H9 (cell line): Measurements from ENCODE around the gene RPRD2. TPM values are rescaled to one million over a fixed set of nuclear protein-coding genes. Genes with fewer than 3 reads are reported as not detected.

Experiments
- DNase-seq: peaks from one replicate; pipeline ENCODE4 v3.0.0-alpha.2; 2017
- H2AFZ ChIP-seq: one replicate; pipeline ENCODE4 v1.6.1; 2013; ENCODE audit warnings: mild to moderate bottlenecking, low read length, control low read depth, moderate library complexity
- H2AK5ac ChIP-seq: 2 replicates; pipeline ENCODE4 v1.6.1; 2013; ENCODE audit warnings: low read length, control low read depth, mixed read lengths; ENCODE audit not compliant: insufficient read length
- H2BK120ac ChIP-seq: one replicate; pipeline ENCODE4 v1.6.1; 2013; ENCODE audit warnings: low read depth, mild to moderate bottlenecking, low read length, control low read depth, inconsistent platforms; ENCODE audit not compliant: poor library complexity, severe bottlenecking
- H2BK12ac ChIP-seq: 2 replicates; pipeline ENCODE4 v1.6.1; 2013; ENCODE audit warnings: low read length, control low read depth, mixed read lengths, low read depth; ENCODE audit not compliant: insufficient read length
- H2BK15ac ChIP-seq: 2 replicates; pipeline ENCODE4 v1.6.1; 2013; ENCODE audit warnings: low read depth, low read length, control low read depth
- H2BK20ac ChIP-seq: one replicate; pipeline ENCODE4 v1.6.1; 2013; ENCODE audit warnings: low read depth, mild to moderate bottlenecking, low read length, control low read depth, inconsistent platforms; ENCODE audit not compliant: poor library complexity, severe bottlenecking
- H2BK5ac ChIP-seq: 2 replicates; pipeline ENCODE4 v1.6.1; 2013; ENCODE audit warnings: low read length, control low read depth, mixed read lengths; ENCODE audit not compliant: insufficient read length
- H3K14ac ChIP-seq: 2 replicates; pipeline ENCODE4 v1.6.1; 2013; ENCODE audit warnings: low read length, control low read depth; ENCODE audit not compliant: insufficient read depth
- H3K18ac ChIP-seq: 2 replicates; pipeline ENCODE4 v1.6.1; 2013; ENCODE audit warnings: low read depth, mild to moderate bottlenecking, mixed read lengths, low read length, control low read depth; ENCODE audit not compliant: insufficient read length
- H3K23ac ChIP-seq: 2 replicates; pipeline ENCODE4 v1.6.1; 2013; ENCODE audit warnings: low read length, control low read depth, mixed read lengths, low read depth; ENCODE audit not compliant: insufficient read length
- H3K23me2 ChIP-seq: 2 replicates; pipeline ENCODE4 v1.6.1; 2013; ENCODE audit warnings: low read depth, mild to moderate bottlenecking, mixed read lengths, low read length, control low read depth; ENCODE audit not compliant: insufficient read length, poor library complexity, severe bottlenecking
- H3K27ac ChIP-seq: 2 replicates; pipeline ENCODE4 v1.5.1; 2013; ENCODE audit warnings: low read length, control low read depth, mixed read lengths, low read depth; ENCODE audit not compliant: insufficient read length
- H3K27me3 ChIP-seq: 2 replicates; pipeline ENCODE4 v1.6.1; 2013; ENCODE audit warnings: low read length, control low read depth, inconsistent platforms; ENCODE audit not compliant: insufficient read depth
- H3K4ac ChIP-seq: 2 replicates; pipeline ENCODE4 v1.6.1; 2013; ENCODE audit warnings: low read depth, mild to moderate bottlenecking, control low read depth, inconsistent platforms, low read length, moderate library complexity
- H3K4me1 ChIP-seq: 2 replicates; pipeline ENCODE4 v1.6.1; 2013; ENCODE audit warnings: low read length, control low read depth, inconsistent platforms; ENCODE audit not compliant: insufficient read depth
- H3K4me2 ChIP-seq: 2 replicates; pipeline ENCODE4 v1.6.1; 2013; ENCODE audit warnings: low read length, control low read depth, mixed read lengths; ENCODE audit not compliant: insufficient read length, insufficient read depth
- H3K56ac ChIP-seq: 2 replicates; pipeline ENCODE4 v1.6.1; 2013; ENCODE audit warnings: low read depth, mild to moderate bottlenecking, mixed read lengths, low read length, control low read depth; ENCODE audit not compliant: insufficient read length
- H3K79me1 ChIP-seq: 2 replicates; pipeline ENCODE4 v1.6.1; 2013; ENCODE audit warnings: low read depth, mild to moderate bottlenecking, moderate library complexity, low read length, control low read depth, inconsistent platforms; ENCODE audit not compliant: insufficient read depth, poor library complexity, severe bottlenecking
- H3K79me2 ChIP-seq: 2 replicates; pipeline ENCODE4 v1.6.1; 2013; ENCODE audit warnings: low read length, control low read depth, inconsistent platforms; ENCODE audit not compliant: insufficient read depth
- H3K9ac ChIP-seq: 2 replicates; pipeline ENCODE4 v1.6.1; 2013; ENCODE audit warnings: low read length, control low read depth, mixed read lengths; ENCODE audit not compliant: insufficient read length; ENCODE audit errors: extremely low read depth
- H3K9me3 ChIP-seq: one replicate; pipeline ENCODE4 v1.6.1; 2013; ENCODE audit warnings: low read depth, low read length, inconsistent platforms; ENCODE audit not compliant: control insufficient read depth
- H3T11ph ChIP-seq: one replicate; pipeline ENCODE4 v1.6.1; 2013; ENCODE audit warnings: mild to moderate bottlenecking, low read length, control low read depth, inconsistent platforms
- H4K20me1 ChIP-seq: one replicate; pipeline ENCODE4 v1.6.1; 2013; ENCODE audit not compliant: control insufficient read depth, insufficient read length, insufficient read depth
- H4K5ac ChIP-seq: 2 replicates; pipeline ENCODE4 v1.6.1; 2013; ENCODE audit warnings: low read depth, mild to moderate bottlenecking, mixed read lengths, low read length, control low read depth; ENCODE audit not compliant: insufficient read length
- H4K8ac ChIP-seq: replicated peaks from 2 replicates; pipeline ENCODE4 v1.6.1; 2013; ENCODE audit warnings: low read length, control low read depth, mixed read lengths, low read depth; ENCODE audit not compliant: insufficient read length
- H4K91ac ChIP-seq: 2 replicates; pipeline ENCODE4 v1.6.1; 2013; ENCODE audit warnings: low read depth, mild to moderate bottlenecking, moderate library complexity, mixed read lengths, low read length, control low read depth; ENCODE audit not compliant: insufficient read length
- H3K27ac Mint-ChIP-seq, 3 experiments: 2 replicates in 2 of 3; 3 replicates in 1 of 3; pipeline ENCODE4 v1.8.0; 2020 to 2021; ENCODE audit warnings: mixed read lengths in 3 of 3, mild to moderate bottlenecking in 1 of 3, moderate library complexity in 1 of 3
- H3K27me3 Mint-ChIP-seq: 2 replicates; pipeline ENCODE4 v1.8.0; 2021; ENCODE audit warnings: low read depth, mild to moderate bottlenecking, moderate library complexity, mixed read lengths
- H3K36me3 Mint-ChIP-seq, 3 experiments: 2 replicates in 2 of 3; 3 replicates in 1 of 3; pipeline ENCODE4 v1.8.0; 2020 to 2021; ENCODE audit warnings: low read depth in 3 of 3, mixed read lengths in 3 of 3; ENCODE audit not compliant: insufficient read depth in 1 of 3
- H3K4me1 Mint-ChIP-seq, 2 experiments: 2 replicates each; pipeline ENCODE4 v1.8.0; 2020; ENCODE audit warnings: mixed read lengths in 2 of 2
- H3K4me3 Mint-ChIP-seq, 2 experiments: 2 replicates in 1 of 2; 3 replicates in 1 of 2; pipeline ENCODE4 v1.8.0; 2020 to 2021; ENCODE audit warnings: mild to moderate bottlenecking in 2 of 2, mixed read lengths in 2 of 2, moderate library complexity in 1 of 2
- H3K9me3 Mint-ChIP-seq, 2 experiments: 2 replicates in 1 of 2; 3 replicates in 1 of 2; pipeline ENCODE4 v1.8.0; 2020; ENCODE audit warnings: mild to moderate bottlenecking in 2 of 2, mixed read lengths in 2 of 2, moderate library complexity in 1 of 2
- WGBS: extraction: QIAGEN DNeasy Blood & Tissue Kit; methylation state at CpG from one replicate; pipeline ENCODE4 v1.1.7; 2013; ENCODE audit warnings: missing lambda C conversion rate, low lambda C conversion rate, mixed read lengths; ENCODE audit not compliant: insufficient read length; ENCODE audit errors: extremely low coverage; 5-methylcytosine and 5-hydroxymethylcytosine counted together
- total RNA-seq: library from RNA; stranded (reverse); gene quantifications from 2 replicates; pipeline ENCODE4 v1.2.1, GENCODE V29; 2021
- TF ChIP-seq, protein P1 (sequence below): fragments of 200-600 bp; sonication (generic); conservative IDR thresholded peaks from 3 replicates; pipeline ENCODE4 v1.8.0; 2021; ENCODE audit warnings: antibody characterized with exemption, mild to moderate bottlenecking

RPRD2 gene
- total RNA-seq, 1 experiment from 2014 or later: 39.0 TPM

DNA sequence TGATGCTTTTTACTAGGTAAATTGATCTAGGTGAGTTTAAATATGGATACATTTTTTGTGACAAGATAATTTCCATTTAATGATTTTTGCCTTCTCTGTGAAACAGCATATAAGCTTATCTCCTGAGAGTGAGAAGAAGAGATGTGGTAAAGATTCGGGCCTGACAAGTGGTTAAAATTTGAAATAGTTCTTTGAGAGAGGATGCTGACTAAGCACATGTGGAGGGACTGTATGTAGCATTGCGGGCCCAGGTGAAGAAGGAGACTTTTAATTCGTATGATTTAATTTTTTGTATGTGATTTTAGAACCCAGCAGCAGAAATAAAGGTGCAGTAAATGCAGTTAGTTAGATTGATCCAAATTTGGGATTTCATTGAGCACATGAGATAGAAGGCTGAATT lies 51.9 kb downstream of the RPRD2 start:
- H4K20me1 ChIP-seq: no peaks in the 10 kb centered on the region
- Mint-ChIP-seq H3K4me1 (peaks cover 0 to under 1% of the 10 kb centered on the region in 2 experiments; a peak in 1 of 4 replicates), H3K4me3 (no peak overlapping the region), H3K9me3 (no peaks in the 10 kb centered on the region), H3K36me3 (peaks cover 3 to 19% (median 6%) of the 10 kb centered on the region in 3 experiments; a peak in 5 of 7 replicates), H3K27ac (no peak overlapping the region), H3K27me3 (no peaks in the 10 kb centered on the region)
- H4K8ac ChIP-seq: no peak overlapping the region
- H3K27me3 ChIP-seq: no peaks in the 10 kb centered on the region
- H2AK5ac ChIP-seq: no peak overlapping the region
- H2BK15ac ChIP-seq: no peak overlapping the region
- no peaks in the 10 kb centered on the region for H3K79me1 ChIP-seq
- no peak overlapping the region for H3K4me2 ChIP-seq
- H3K4ac ChIP-seq: no peak overlapping the region
- no peak overlapping the region for H3K23ac ChIP-seq
- H3K27ac ChIP-seq: no peak overlapping the region
- no peak overlapping the region for H3T11ph ChIP-seq
- H4K91ac ChIP-seq: no peak overlapping the region
- H2BK5ac ChIP-seq: no peak overlapping the region
- H3K14ac ChIP-seq: no peak overlapping the region
- H2AFZ ChIP-seq: no peak overlapping the region
- no peak overlapping the region for H2BK20ac ChIP-seq
- WGBS: no CpG with 5 or more reads among the region's 3 CpGs
- no peaks in the 10 kb centered on the region for H3K23me2 ChIP-seq
- no peak overlapping the region for H4K5ac ChIP-seq
- no peaks in the 10 kb centered on the region for H3K9me3 ChIP-seq
- TF ChIP-seq, protein P1, sequence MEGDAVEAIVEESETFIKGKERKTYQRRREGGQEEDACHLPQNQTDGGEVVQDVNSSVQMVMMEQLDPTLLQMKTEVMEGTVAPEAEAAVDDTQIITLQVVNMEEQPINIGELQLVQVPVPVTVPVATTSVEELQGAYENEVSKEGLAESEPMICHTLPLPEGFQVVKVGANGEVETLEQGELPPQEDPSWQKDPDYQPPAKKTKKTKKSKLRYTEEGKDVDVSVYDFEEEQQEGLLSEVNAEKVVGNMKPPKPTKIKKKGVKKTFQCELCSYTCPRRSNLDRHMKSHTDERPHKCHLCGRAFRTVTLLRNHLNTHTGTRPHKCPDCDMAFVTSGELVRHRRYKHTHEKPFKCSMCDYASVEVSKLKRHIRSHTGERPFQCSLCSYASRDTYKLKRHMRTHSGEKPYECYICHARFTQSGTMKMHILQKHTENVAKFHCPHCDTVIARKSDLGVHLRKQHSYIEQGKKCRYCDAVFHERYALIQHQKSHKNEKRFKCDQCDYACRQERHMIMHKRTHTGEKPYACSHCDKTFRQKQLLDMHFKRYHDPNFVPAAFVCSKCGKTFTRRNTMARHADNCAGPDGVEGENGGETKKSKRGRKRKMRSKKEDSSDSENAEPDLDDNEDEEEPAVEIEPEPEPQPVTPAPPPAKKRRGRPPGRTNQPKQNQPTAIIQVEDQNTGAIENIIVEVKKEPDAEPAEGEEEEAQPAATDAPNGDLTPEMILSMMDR: no peak
- H3K4me1 ChIP-seq: no peaks in the 10 kb centered on the region
- no peak overlapping the region for H3K9ac ChIP-seq
- H3K56ac ChIP-seq: no peak overlapping the region
- no peak for DNase-seq
- H3K79me2 ChIP-seq: no peaks in the 10 kb centered on the region; the same call in 1 of the 2 replicates
- H2BK12ac ChIP-seq: no peak overlapping the region
- H2BK120ac ChIP-seq: no peak overlapping the region
- H3K18ac ChIP-seq: no peak overlapping the region
